Activated T-cell treated with anti-CD3 and anti-CD28 coated beads, Interleukin-2, amount 50 U/mL, for 48 hours (primary cell): ENCODE data around the gene ATG2A.
A peak's percentile ranks its signal among the peaks of the same experiment; 100 is the strongest.

Experiments used
- DNase-seq, 2 experiments: peaks; one replicate each; pipeline ENCODE4 v3.0.0-alpha.2; 2020

ATG2A gene

GRCh38 chr11:64900774-64901173, 16.2 kb downstream of the ATG2A start:
- no peak for DNase-seq

- DNase-seq: peak; percentile 68 to 71
These were observed 16.7 kb downstream of the ATG2A start for GRCh38 chr11:64900263-64900678.

- no peak for DNase-seq
These were observed 18.5 kb downstream of the ATG2A start for GRCh38 chr11:64898541-64898940.

- DNase-seq: no peak
These were observed 18.9 kb downstream of the ATG2A start for GRCh38 chr11:64898076-64898445.

GRCh38 chr11:64897381-64898075, 19.5 kb downstream of the ATG2A start:
- no peak for DNase-seq

GRCh38 chr11:64896448-64897022, 20.5 kb downstream of the ATG2A start:
- DNase-seq: no peak

GRCh38 chr11:64894812-64895452, 22.1 kb downstream of the ATG2A start:
- DNase-seq: no peak

GRCh38 chr11:64894070-64894811, 22.8 kb downstream of the ATG2A start:
- peak; percentile 96 for DNase-seq

- no peak for DNase-seq
These were observed 23.6 kb downstream of the ATG2A start for GRCh38 chr11:64893194-64894069.

GRCh38 chr11:64892838-64893193, 24.2 kb downstream of the ATG2A start:
- no peak for DNase-seq

- DNase-seq: no peak
These were observed 24.6 kb downstream of the ATG2A start for GRCh38 chr11:64892411-64892831.

- DNase-seq: no peak
These were observed 25.1 kb downstream of the ATG2A start for GRCh38 chr11:64891880-64892279.

GRCh38 chr11:64891215-64891848, 25.7 kb downstream of the ATG2A start:
- DNase-seq: no peak

GRCh38 chr11:64890522-64890939, 26.5 kb downstream of the ATG2A start:
- DNase-seq: no peak

GRCh38 chr11:64888729-64889511, 28.1 kb downstream of the ATG2A start:
- DNase-seq: no peak

GRCh38 chr11:64888406-64888728, 28.6 kb downstream of the ATG2A start:
- DNase-seq: no peak

GRCh38 chr11:64887757-64888405, 29.1 kb downstream of the ATG2A start:
- peak; percentile 92 to 93 for DNase-seq

- DNase-seq: no peak
These were observed 29.7 kb downstream of the ATG2A start for GRCh38 chr11:64887234-64887756.

GRCh38 chr11:64885367-64886286, 31.4 kb downstream of the ATG2A start:
- DNase-seq: peak in 1 of 2 experiments; percentile 38
